Fibroblast of villous mesenchyme (primary cell): Measurements from ENCODE around the gene ERC1. TPM values are rescaled to one million over a fixed set of nuclear protein-coding genes. Genes with fewer than 3 reads are reported as not detected.
"Not testable (repeated sequence)": the region's sequence is repeated elsewhere in the genome, so short reads cannot be mapped to it uniquely, and the experiment has no call there.

Source experiments
- DNase-seq: peaks from one replicate; pipeline ENCODE4 v3.0.0-alpha.2; 2010; ENCODE audit warnings: low read depth
- H3K4me3 ChIP-seq: 2 replicates; pipeline ENCODE4 v1.5.1; 2011; ENCODE audit warnings: low read depth, mild to moderate bottlenecking, low read length
- total RNA-seq: library from RNA; depleted of rRNA; stranded (reverse); fragments of >200 nt; gene quantifications from 2 replicates; pipeline ENCODE4 v1.2.3, GENCODE V29; 2012
- TF ChIP-seq, protein P1 (sequence below): IDR thresholded peaks from 2 replicates; pipeline ENCODE4 v1.5.1; 2012; ENCODE audit warnings: low read depth, mild to moderate bottlenecking, low read length; ENCODE audit not compliant: insufficient read depth

Gene ERC1
- total RNA-seq, 1 donor: 49.7 TPM

DNA sequence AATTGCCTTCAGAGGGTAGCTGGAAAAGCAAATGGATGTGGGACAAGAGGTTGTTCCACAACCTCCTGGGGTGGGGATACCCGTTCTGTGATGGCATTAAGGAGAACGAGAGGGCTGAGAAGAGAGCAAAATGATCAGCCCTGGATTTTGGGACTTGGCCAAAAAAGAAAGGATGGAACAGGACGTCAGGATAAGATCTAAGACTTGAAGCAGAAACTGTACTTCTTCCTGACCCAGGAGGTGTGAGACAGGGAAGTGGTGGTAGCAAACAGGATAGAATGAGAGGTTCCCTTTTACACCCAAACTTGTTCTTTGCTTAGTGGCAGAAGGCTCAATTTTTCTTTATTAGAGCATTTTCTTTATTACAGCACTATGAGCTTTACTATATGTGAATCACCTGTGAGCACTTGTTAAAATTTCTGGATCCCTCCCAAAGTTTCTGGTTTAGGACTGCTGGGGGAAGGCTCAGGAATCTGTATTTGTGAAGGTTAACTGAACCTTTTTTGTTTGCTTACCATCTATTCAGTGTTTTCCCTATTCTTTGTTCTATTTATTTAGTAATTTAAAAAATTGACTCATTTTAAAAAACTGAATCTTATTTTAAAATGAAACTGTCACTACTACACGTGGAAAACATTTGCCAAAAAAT is 59.2 kb downstream of the ERC1 start:
- H3K4me3 ChIP-seq: no peak overlapping the region
- no peak for DNase-seq
- TF ChIP-seq, protein P1, sequence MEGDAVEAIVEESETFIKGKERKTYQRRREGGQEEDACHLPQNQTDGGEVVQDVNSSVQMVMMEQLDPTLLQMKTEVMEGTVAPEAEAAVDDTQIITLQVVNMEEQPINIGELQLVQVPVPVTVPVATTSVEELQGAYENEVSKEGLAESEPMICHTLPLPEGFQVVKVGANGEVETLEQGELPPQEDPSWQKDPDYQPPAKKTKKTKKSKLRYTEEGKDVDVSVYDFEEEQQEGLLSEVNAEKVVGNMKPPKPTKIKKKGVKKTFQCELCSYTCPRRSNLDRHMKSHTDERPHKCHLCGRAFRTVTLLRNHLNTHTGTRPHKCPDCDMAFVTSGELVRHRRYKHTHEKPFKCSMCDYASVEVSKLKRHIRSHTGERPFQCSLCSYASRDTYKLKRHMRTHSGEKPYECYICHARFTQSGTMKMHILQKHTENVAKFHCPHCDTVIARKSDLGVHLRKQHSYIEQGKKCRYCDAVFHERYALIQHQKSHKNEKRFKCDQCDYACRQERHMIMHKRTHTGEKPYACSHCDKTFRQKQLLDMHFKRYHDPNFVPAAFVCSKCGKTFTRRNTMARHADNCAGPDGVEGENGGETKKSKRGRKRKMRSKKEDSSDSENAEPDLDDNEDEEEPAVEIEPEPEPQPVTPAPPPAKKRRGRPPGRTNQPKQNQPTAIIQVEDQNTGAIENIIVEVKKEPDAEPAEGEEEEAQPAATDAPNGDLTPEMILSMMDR: no peak

DNA sequence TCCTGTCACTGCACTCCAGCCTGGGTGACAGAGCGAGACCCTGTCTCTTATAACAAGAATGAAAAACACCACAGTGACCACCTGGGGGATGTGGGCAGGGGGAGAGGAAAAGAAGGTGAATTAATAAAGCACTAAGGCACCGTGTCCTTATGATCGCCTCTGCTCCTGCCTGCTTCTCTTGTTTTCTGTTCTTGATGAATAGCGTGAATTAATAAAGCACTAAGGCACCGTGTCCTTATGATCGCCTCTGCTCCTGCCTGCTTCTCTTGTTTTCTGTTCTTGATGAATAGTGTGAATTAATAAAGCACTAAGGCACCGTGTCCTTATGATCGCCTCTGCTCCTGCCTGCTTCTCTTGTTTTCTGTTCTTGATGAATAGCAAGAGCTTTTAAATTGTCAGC is 60.6 kb downstream of the ERC1 start:
- H3K4me3 ChIP-seq, DNase-seq: not testable (repeated sequence)

DNA sequence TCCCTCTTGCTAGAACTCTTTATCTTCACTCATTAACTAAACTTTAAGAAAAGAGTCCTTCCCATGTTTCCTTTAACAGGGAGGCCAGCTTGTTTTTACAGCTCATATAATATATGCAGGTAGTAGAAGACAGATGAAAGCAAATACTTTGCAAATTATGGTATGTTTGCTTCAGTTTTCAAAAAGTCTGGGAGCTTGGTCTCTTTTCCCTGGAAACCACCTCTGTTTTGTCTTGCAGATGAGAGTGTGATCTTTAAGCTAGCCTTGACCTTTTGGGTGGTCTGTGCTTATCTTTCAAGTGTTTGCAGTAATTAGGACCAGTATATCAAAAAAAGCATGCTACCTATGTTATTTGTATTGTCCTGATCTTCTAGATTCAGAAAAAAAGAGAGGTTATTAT is 62.7 kb downstream of the ERC1 start:
- TF ChIP-seq, protein P1: no peak
- DNase-seq: no peak
- H3K4me3 ChIP-seq: no peak overlapping the region

DNA sequence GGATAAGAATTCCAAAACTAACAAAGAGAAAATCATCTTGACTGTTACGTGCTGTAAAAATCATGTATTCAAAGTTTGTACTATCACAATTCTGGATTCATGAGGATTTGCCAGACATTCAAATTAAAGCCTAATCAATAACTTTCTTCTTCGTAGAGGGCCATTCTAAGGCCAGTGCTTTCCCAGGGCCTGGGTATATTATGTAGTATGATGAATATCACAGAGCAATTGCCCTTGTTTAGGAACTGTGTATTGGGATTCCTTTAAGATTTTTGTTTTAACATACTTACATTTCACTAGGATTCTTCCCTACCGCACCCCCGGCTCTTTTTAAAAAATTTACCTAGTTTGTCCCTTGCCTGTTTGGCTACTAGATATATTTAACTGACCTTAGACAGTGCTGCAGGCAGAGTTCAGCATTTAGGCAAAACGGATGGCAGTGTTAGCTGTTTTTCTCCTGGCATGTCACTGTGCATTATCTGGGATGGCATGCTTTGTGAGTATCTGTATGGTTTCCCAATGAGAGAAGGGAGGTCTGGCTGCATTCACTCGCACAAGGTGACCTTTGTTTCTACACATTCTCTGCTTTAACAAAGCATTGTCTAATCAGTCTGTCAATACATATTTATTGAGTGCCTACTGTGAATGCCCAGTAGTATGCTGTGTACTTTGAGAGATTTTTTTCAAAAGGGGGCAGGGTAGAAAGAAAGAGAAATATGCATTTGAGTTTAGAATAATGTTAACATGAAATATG is 63.3 kb downstream of the ERC1 start:
- no peak for DNase-seq
- TF ChIP-seq, protein P1: no peak
- no peak overlapping the region for H3K4me3 ChIP-seq

DNA sequence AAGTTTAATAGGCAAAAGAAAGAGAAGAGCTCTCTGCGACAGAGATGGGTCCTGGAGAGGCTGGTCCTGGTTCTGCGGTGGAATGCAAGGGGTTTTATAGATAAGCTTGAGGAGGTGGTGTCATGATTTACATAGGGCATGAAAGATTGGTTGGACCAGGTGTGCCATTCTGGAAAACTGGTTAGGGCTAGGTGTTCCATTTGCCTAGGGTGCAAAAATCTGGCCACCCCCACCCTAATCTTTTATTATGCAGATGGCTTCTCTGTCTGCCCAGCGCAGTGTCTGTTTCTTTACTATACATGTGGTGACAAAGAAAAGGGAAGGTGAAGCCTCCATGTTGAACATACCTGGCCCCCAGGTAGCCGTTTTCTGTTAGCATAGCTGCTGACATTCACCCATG is 65.4 kb downstream of the ERC1 start:
- no peak for DNase-seq
- no peak overlapping the region for H3K4me3 ChIP-seq
- TF ChIP-seq, protein P1: no peak

DNA sequence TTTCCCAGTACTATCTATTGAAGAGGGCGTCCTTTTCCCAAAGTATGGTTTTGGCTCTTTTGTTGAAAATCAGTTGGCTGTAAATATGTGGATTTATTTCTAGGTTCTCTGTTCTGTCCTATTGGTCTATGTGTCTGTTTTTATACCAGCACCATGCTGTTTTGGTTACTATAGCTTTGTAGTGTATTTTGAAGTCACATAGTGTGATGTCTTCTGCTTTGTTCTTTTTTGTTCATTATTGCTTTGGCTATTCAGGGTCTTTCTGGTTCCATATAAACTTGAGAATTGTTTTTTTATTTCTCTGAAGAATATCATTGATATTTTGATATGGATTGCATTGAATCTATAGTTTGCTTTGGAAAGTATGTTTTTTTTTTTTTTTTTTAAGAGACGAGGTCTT is 67.4 kb downstream of the ERC1 start:
- H3K4me3 ChIP-seq: no peak overlapping the region
- no peak for DNase-seq
- TF ChIP-seq, protein P1: no peak

DNA sequence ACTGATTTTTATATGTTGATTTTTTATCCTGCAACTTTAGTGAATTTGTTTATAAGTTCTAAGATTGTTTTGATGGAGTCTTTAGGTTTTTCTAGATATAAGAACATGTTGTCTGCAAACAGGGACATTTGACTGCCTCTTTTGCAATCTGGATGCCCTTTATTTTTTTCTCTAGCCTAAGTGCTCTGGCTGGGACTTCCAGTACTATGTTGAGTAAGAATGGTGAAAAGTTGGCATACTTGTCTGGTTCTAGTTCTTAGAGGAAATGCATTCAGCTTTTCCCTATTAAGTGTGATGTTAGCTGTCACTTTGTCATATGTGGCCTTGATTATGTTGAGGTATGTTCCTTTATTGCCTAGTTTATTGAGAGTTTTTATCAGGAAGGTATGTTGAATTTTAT is 68.1 kb downstream of the ERC1 start:
- peak; percentile 63 for DNase-seq
- TF ChIP-seq, protein P1: no peak

More for the DNA sequence above, 68.1 kb downstream of the ERC1 start:
- H3K4me3 ChIP-seq: no peak overlapping the region
